GM12873 (cell line): Measurements from ENCODE around the gene ZC3H12A.

Experiments used
- TF ChIP-seq, protein P1 (sequence below): IDR thresholded peaks from 2 replicates; pipeline ENCODE4 v1.5.1; 2012; ENCODE audit warnings: low read depth, mild to moderate bottlenecking, moderate library complexity, low read length, control low read depth; ENCODE audit not compliant: insufficient read depth; ENCODE audit errors: missing control alignments

Gene ZC3H12A

DNA sequence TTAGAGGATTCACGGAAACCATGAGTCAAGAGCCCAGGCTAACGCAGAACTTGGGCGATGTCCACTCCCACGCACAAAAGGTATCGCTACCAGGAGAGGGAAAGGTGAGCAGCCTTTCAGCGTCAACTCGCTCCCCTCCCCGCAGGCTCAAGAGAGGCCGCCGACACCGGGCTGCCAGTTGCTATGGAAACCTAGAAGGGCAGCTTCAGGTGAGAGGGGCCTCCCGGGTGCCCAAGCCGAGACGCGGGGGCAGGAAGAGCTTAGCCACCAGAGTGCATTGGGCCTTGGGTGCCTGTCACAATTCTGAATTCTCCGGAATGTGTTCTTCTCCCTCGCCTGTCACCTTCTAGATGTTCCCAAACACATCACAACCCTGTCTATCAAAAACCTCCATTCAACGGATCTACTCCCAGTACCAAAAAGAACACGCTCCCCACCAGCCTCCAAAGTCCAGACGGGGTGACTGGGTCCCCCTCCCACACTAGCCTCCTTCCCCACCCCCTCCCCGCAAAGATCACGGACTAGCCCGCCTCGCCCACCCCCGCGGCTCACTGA is 39.5 kb downstream of the ZC3H12A start:
- TF ChIP-seq, protein P1, sequence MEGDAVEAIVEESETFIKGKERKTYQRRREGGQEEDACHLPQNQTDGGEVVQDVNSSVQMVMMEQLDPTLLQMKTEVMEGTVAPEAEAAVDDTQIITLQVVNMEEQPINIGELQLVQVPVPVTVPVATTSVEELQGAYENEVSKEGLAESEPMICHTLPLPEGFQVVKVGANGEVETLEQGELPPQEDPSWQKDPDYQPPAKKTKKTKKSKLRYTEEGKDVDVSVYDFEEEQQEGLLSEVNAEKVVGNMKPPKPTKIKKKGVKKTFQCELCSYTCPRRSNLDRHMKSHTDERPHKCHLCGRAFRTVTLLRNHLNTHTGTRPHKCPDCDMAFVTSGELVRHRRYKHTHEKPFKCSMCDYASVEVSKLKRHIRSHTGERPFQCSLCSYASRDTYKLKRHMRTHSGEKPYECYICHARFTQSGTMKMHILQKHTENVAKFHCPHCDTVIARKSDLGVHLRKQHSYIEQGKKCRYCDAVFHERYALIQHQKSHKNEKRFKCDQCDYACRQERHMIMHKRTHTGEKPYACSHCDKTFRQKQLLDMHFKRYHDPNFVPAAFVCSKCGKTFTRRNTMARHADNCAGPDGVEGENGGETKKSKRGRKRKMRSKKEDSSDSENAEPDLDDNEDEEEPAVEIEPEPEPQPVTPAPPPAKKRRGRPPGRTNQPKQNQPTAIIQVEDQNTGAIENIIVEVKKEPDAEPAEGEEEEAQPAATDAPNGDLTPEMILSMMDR, result no peak

- TF ChIP-seq, protein P1, result peak; percentile 73
Measured at GRCh38 chr1:37514350-37515184, 40.2 kb downstream of the ZC3H12A start, which contains the start of gene MEAF6. Gene MEAF6 (minus strand): TSS chr1:37514766. CDS start chr1:37514746, 20 bp downstream.

DNA sequence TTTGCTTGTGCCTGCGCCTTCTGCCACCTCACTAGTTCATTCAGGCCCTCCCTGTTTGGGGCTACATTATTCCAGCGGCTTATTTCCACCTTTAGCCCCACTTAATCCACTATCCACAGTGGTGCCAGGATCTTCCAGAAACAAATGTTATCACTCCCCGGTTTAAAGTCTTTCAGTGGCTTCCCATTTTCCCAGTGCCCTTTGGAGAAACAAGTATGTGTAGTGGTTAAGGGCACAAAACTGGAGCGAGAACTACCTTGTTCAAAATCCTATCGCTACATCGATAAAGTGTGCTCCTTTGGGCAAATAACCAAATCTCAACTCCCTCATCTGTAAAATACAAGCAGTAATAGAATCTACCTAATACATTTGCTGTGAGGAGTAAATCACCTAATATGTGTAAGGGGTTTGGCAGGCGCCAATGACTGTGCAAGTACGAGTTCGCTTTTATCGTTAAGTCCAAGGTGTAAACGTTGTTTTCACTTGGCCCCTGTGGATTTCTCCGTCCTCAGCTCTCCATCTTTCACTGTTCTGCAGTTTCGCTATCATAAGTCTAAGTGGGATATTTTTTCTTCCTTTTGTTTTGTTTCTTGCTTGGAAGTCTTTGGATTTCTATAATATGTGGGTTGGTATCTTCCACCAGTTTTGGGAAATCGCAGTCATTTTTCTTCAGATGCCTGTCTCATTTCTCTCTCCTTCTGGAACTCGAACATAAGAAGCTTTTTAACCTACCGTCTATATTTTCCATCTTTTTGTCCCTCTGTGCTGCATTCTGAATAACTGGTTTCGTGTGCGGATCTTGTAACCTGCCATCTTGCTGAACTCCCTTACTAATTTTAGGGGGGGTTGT is 41.0 kb downstream of the ZC3H12A start:
- TF ChIP-seq, protein P1, result no peak

- TF ChIP-seq, protein P1, result no peak
Measured at GRCh38 chr1:37517569-37517968, 43.2 kb downstream of the ZC3H12A start.

DNA sequence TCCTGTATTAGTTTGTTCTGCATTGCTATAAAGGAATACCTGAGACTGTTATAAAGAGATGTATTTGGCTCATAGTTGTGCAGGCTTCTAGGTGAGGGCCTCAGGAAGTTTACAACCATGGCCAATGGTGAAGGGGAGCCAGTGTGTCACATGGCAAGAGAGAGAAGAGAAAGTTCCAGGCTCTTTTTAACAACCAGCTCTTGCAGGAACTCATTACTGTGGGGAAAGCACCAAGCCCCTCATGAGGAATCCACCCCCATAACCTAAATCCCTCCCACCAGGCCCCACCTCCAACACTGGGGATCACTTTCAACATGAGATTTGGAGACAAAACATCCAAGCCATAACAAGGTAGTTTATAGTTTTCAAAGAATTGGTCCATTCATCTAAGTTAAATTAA is 45.2 kb downstream of the ZC3H12A start:
- TF ChIP-seq, protein P1, result no peak

GRCh38 chr1:37533317-37534093 is 59.1 kb downstream of the ZC3H12A start:
- TF ChIP-seq, protein P1, result no peak
